Astrocyte (in vitro differentiated cells and primary cell): ENCODE measurements around the gene DYNC2I2. TPM values are rescaled to one million over a fixed set of nuclear protein-coding genes. Genes with fewer than 3 reads are reported as not detected.

Source experiments
- DNase-seq: peaks from one replicate; pipeline ENCODE4 v3.0.0-alpha.2; 2010; ENCODE audit warnings: low read depth
- FAIRE-seq: peaks from 2 replicates; lab custom pipeline; 2011; peaks lifted over from hg19 to GRCh38; lab: Jason Lieb, UNC
- H2AFZ ChIP-seq: 2 replicates; pipeline ENCODE4 v1.6.0; 2012; ENCODE audit warnings: low read depth, low read length, inconsistent platforms
- H3K27ac ChIP-seq: 2 replicates; pipeline ENCODE4 v1.5.1; 2011; ENCODE audit warnings: low read depth, low read length, inconsistent platforms
- H3K27me3 ChIP-seq: 2 replicates; pipeline ENCODE4 v1.6.0; 2011; ENCODE audit warnings: low read length, inconsistent platforms; ENCODE audit not compliant: insufficient read depth
- H3K36me3 ChIP-seq: 2 replicates; pipeline ENCODE4 v1.5.1; 2011; ENCODE audit warnings: low read length, inconsistent platforms; ENCODE audit not compliant: insufficient read depth
- H3K4me1 ChIP-seq: 2 replicates; pipeline ENCODE4 v1.5.1; 2011; ENCODE audit warnings: low read length, inconsistent platforms; ENCODE audit not compliant: insufficient read depth
- H3K4me2 ChIP-seq: 2 replicates; pipeline ENCODE4 v1.6.0; 2012; ENCODE audit warnings: low read length, inconsistent platforms
- H3K4me3 ChIP-seq: 2 replicates; pipeline ENCODE4 v1.5.1; 2011; ENCODE audit warnings: low read depth, mild to moderate bottlenecking, low read length, inconsistent platforms; ENCODE audit not compliant: insufficient read depth
- H3K79me2 ChIP-seq: 2 replicates; pipeline ENCODE4 v1.6.0; 2012; ENCODE audit warnings: mild to moderate bottlenecking, low read length, inconsistent platforms; ENCODE audit not compliant: insufficient read depth
- H3K9ac ChIP-seq: 2 replicates; pipeline ENCODE4 v1.6.0; 2012; ENCODE audit warnings: mild to moderate bottlenecking, low read length, inconsistent platforms
- H3K9me3 ChIP-seq: 2 replicates; pipeline ENCODE4 v1.5.1; 2012; ENCODE audit warnings: low read depth, mild to moderate bottlenecking, low read length, inconsistent platforms; ENCODE audit not compliant: insufficient read depth
- H4K20me1 ChIP-seq: 2 replicates; pipeline ENCODE4 v1.6.0; 2012; ENCODE audit warnings: low read length, inconsistent platforms; ENCODE audit not compliant: insufficient read depth
- H3K27ac Mint-ChIP-seq: one replicate; pipeline ENCODE4 v1.8.0; 2021; ENCODE audit warnings: mild to moderate bottlenecking, mixed read lengths; ENCODE audit not compliant: unreplicated experiment
- H3K27me3 Mint-ChIP-seq: one replicate; pipeline ENCODE4 v1.8.0; 2021; ENCODE audit warnings: low read depth, mixed read lengths; ENCODE audit not compliant: unreplicated experiment
- H3K36me3 Mint-ChIP-seq: one replicate; pipeline ENCODE4 v1.8.0; 2021; ENCODE audit warnings: low read depth, mixed read lengths; ENCODE audit not compliant: unreplicated experiment
- H3K4me1 Mint-ChIP-seq: one replicate; pipeline ENCODE4 v1.8.0; 2021; ENCODE audit warnings: low read depth, mixed read lengths; ENCODE audit not compliant: unreplicated experiment
- H3K4me3 Mint-ChIP-seq: one replicate; pipeline ENCODE4 v1.8.0; 2021; ENCODE audit warnings: mild to moderate bottlenecking, moderate library complexity, mixed read lengths; ENCODE audit not compliant: unreplicated experiment
- H3K9me3 Mint-ChIP-seq: one replicate; pipeline ENCODE4 v1.8.0; 2021; ENCODE audit warnings: mild to moderate bottlenecking, mixed read lengths; ENCODE audit not compliant: unreplicated experiment
- CTCF ChIP-seq: IDR thresholded peaks from 2 replicates; pipeline ENCODE4 v1.5.1; 2011; ENCODE audit warnings: low read depth, mild to moderate bottlenecking, inconsistent platforms, low read length, moderate library complexity; ENCODE audit not compliant: insufficient read depth
- EZH2 ChIP-seq: IDR thresholded peaks from 2 replicates; pipeline ENCODE4 v1.6.1; 2012; ENCODE audit warnings: mild to moderate bottlenecking, low read length, inconsistent platforms; ENCODE audit not compliant: insufficient read depth
- total RNA-seq: library from RNA; stranded (reverse); gene quantifications from 2 replicates; pipeline ENCODE4 v1.2.1, GENCODE V29; 2021

DYNC2I2 gene
- total RNA-seq, 1 donor from 2014 or later: 20.6 TPM

GRCh38 chr9:128625391-128626146 is 31.1 kb downstream of the DYNC2I2 start:
- Histone ChIP-seq H3K9ac (no peak overlapping the region), H4K20me1 (peaks cover 78% of the 10 kb centered on the region), H3K4me1 (no peaks in the 10 kb centered on the region), H3K27ac (no peak overlapping the region), H2AFZ (no peak overlapping the region), H3K4me2 (no peak overlapping the region), H3K36me3 (peaks cover 50% of the 10 kb centered on the region), H3K79me2 (peaks cover 12% of the 10 kb centered on the region), H3K9me3 (no peaks in the 10 kb centered on the region), H3K27me3 (no peaks in the 10 kb centered on the region), H3K4me3 (no peak overlapping the region)
- peaks cover 4% of the 10 kb centered on the region for H3K4me1 Mint-ChIP-seq
- FAIRE-seq (no peak), DNase-seq (no peak)
- peaks cover 30% of the 10 kb centered on the region for H3K36me3 Mint-ChIP-seq
- H3K9me3 Mint-ChIP-seq: no peaks in the 10 kb centered on the region
- no peak for TF ChIP-seq EZH2
- TF ChIP-seq CTCF: no peak
- no peaks in the 10 kb centered on the region for H3K27me3 Mint-ChIP-seq
- H3K4me3 Mint-ChIP-seq: no peak overlapping the region
- H3K27ac Mint-ChIP-seq: no peak overlapping the region

- Mint-ChIP-seq H3K27me3 (no peaks in the 10 kb centered on the region), H3K4me1 (peaks cover under 1% of the 10 kb centered on the region), H3K4me3 (no peak overlapping the region), H3K9me3 (no peaks in the 10 kb centered on the region), H3K36me3 (peaks cover 31% of the 10 kb centered on the region), H3K27ac (peak overlapping the region; percentile 18)
- H3K27me3 ChIP-seq: no peaks in the 10 kb centered on the region
- TF ChIP-seq EZH2 (no peak), CTCF (no peak)
- peaks cover 53% of the 10 kb centered on the region for H3K36me3 ChIP-seq
- H3K4me2 ChIP-seq: no peak overlapping the region
- H3K27ac ChIP-seq: no peak overlapping the region
- FAIRE-seq: no peak
- no peaks in the 10 kb centered on the region for H3K4me1 ChIP-seq
- no peak overlapping the region for H3K9ac ChIP-seq
- no peaks in the 10 kb centered on the region for H3K9me3 ChIP-seq
- no peak overlapping the region for H2AFZ ChIP-seq
- H3K4me3 ChIP-seq: no peak overlapping the region
- H3K79me2 ChIP-seq: peaks cover 9% of the 10 kb centered on the region
- H4K20me1 ChIP-seq: peaks cover 77% of the 10 kb centered on the region
- DNase-seq: no peak
Measured at GRCh38 chr9:128624566-128624965, 32.1 kb downstream of the DYNC2I2 start.

GRCh38 chr9:128621730-128622455 is 34.8 kb downstream of the DYNC2I2 start:
- TF ChIP-seq CTCF: no peak
- TF ChIP-seq EZH2: no peak
- Mint-ChIP-seq H3K9me3 (no peaks in the 10 kb centered on the region), H3K4me1 (no peaks in the 10 kb centered on the region), H3K4me3 (no peak overlapping the region), H3K27me3 (no peaks in the 10 kb centered on the region), H3K36me3 (peaks cover 38% of the 10 kb centered on the region), H3K27ac (peak overlapping the region; percentile 53)
- no peak overlapping the region for H3K4me2 ChIP-seq
- DNase-seq: no peak
- no peaks in the 10 kb centered on the region for H3K4me1 ChIP-seq
- peaks cover 76% of the 10 kb centered on the region for H3K36me3 ChIP-seq
- FAIRE-seq: no peak
- H3K27me3 ChIP-seq: no peaks in the 10 kb centered on the region
- no peak overlapping the region for H3K4me3 ChIP-seq
- H3K27ac ChIP-seq: no peak overlapping the region
- no peaks in the 10 kb centered on the region for H3K79me2 ChIP-seq
- peaks cover 65% of the 10 kb centered on the region for H4K20me1 ChIP-seq
- no peak overlapping the region for H2AFZ ChIP-seq
- H3K9ac ChIP-seq: no peak overlapping the region
- H3K9me3 ChIP-seq: no peaks in the 10 kb centered on the region
